ENCODE measurements around the gene CLEC16A.

Gene CLEC16A

GRCh38 chr16:10992112-10992511 lies 47.7 kb downstream of the CLEC16A start:
- DNase-seq = no peak

GRCh38 chr16:10992797-10993196 lies 48.4 kb downstream of the CLEC16A start:
- no peak for DNase-seq

- DNase-seq = no peak
Measured at GRCh38 chr16:10993649-10994048, 49.3 kb downstream of the CLEC16A start.

- no peak for DNase-seq
Measured at GRCh38 chr16:10994571-10994970, 50.2 kb downstream of the CLEC16A start.

DNA sequence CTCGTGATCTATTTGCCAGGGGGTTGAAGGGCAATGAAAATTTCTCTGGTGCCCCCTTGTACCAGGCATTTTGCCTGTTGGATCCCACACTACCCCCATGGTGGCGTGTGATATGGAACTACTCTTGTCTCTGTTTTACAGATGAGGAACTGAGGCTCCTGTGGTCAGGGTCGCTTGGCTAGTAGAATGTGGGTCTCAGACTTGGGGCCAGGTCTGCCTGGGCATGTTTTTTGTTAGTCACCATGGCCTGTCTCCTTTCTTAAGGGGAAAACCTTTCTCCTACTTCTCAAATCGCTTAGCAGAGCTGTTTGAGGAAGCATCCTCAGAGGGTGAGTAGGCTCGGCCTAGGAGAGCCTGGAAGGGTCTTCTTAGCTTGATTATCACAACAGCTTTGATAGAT lies 51.2 kb downstream of the CLEC16A start:
- no peak for DNase-seq

DNA sequence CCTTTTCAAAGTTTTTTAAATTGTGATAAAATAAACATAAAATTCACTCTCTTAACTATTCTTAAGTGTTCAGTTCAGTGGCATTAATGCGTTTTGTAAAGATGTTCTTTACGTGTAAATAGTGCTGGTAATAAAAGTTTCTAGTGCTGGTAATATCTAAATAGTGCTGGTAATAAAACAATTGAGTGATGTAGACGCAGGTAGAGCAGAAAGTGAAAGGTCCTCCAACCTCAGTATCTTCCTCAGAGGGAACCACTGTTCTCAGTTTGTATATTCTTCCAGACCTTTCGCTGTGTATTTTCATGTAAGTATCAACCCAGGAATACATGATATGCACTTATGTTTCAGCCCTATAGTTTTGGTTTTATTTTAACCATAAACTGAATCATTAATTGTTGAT lies 53.1 kb downstream of the CLEC16A start:
- no peak for DNase-seq

DNA sequence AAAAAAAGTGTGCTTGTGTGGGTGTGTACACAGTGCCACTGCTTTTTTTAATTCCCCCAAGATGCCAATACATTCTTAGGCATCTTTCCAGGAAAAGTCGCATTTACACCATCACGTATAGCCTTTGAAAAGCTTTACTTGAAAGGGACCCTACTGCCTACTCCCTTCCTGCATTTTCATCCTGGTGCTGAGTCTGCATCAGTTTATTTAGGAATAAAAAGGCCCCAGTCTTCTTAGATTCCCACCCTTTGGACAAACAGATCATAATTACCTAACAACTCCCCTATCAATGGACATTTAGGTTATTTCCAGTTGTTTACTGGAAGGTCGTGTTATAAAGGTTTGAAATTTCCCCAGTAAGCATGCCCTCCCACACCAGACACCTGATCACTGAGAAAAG lies 54.9 kb downstream of the CLEC16A start:
- no peak for DNase-seq

- DNase-seq = no peak
Measured at GRCh38 chr16:11001611-11002010, 57.2 kb downstream of the CLEC16A start.

DNA sequence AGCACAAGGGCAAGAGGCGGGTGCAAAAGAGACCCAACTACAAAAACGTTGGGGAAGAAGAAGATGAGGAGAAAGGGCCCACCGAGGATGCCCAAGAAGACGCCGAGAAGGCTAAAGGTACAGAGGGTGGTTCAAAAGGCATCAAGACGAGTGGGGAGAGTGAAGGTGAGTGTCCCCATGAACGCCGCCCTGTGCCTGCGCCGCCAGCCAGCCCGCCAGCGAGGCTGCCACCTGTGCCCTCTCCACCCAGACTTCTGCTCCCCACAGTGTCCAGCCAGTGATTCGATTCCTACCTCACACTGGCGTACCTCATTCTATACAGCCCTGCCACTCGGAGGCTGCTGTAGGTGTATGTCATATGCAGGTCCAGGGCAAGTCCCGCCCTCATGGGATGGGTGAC lies 58.8 kb downstream of the CLEC16A start:
- DNase-seq = no peak

DNA sequence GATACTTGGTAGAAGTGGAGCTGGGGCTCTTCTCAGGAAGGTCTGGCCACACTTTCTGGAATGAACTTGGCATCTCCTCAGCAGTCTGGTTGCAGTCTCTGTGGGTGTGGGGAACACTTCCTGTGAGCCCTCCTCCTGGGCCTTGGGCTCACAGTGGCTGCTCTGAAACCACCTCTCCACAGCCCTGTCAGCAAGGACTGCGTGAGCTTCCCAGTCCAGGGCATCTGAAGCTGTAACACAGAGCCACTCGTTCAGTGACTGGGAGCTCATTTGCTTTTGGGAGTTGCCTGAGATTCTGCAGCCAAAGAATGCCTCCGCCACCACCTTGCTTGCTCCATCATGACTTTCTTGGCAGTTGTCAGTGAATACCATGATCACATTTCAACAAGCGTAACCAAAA lies 60.0 kb downstream of the CLEC16A start:
- no peak for DNase-seq

DNA sequence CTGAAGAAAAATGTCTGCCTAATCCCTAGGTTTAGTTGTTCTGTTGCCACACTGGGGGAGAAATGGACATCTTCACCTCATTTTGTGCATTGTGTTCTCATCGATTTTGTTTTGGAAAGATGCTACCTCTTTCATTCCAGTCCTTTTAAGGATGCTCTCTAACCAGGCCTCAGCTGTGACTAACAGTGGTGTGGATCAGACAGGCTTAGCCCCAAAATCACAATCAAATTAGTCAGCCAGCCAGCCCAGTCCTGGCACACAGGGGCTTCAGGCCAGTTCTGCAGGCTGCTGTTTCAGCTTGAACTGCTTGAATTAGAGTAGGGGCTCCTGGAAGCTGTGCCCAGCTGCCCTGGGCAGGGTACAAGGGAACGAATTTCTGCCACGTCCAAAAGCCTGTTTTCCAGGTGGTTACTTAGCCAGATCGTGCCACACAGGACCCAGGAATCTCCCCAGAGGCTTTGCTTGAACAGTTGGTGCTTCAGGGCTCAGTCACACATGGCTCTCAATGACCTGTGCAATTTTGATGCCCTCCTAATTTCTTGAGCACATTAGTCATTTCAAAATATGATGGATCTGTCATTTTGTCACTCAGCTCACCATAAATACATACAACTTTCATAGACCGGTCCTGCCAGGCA lies 60.7 kb downstream of the CLEC16A start:
- no peak for DNase-seq

- DNase-seq = no peak
Measured at GRCh38 chr16:11005611-11005975, 61.2 kb downstream of the CLEC16A start.

DNA sequence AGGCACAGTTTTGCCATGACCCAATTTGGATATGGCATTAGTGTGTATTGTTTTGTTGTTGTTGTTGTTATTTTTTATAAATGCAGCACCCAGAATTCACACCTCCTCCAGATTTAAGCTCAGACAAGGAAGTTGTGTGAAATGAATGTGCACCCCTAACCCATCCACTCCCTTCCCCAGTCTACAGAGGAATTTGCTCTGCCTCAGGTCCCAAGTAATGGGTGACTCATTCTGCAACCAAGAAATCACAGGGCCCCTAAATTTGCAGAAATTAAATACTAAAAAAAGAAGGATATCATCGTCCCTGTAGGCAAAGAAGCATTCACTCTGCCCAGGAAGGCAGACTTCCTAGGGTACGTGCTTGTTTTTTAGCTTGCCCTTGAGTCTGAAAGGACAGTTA lies 62.3 kb downstream of the CLEC16A start:
- no peak for DNase-seq

DNA sequence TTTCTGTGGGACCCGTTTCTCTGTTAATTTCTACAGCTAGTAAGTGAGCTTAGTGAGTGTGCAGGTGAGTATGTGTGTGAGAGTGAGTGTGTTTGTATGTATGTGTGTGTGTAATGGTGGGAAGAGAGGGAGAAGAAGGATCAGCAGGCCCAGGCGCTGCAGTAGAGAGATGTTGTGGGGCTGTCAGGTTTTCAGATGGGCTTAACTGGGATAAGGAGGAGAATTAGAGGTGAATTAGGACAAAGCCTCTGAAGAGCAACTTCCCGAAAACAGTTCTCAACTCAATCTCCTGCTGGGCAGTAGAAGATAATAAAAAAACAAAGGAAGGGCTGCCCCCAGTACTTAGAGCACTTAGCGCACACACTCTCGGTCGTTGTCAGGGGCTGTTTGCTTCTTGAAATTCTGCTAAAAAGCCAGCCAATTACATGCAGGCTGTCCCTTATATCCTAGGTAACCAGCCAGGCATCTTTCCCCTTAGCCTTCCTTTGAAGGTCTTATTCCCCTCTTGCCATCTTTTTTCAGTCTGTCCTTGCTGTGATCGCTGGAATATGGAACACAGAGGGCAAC lies 63.4 kb downstream of the CLEC16A start:
- DNase-seq = no peak

DNA sequence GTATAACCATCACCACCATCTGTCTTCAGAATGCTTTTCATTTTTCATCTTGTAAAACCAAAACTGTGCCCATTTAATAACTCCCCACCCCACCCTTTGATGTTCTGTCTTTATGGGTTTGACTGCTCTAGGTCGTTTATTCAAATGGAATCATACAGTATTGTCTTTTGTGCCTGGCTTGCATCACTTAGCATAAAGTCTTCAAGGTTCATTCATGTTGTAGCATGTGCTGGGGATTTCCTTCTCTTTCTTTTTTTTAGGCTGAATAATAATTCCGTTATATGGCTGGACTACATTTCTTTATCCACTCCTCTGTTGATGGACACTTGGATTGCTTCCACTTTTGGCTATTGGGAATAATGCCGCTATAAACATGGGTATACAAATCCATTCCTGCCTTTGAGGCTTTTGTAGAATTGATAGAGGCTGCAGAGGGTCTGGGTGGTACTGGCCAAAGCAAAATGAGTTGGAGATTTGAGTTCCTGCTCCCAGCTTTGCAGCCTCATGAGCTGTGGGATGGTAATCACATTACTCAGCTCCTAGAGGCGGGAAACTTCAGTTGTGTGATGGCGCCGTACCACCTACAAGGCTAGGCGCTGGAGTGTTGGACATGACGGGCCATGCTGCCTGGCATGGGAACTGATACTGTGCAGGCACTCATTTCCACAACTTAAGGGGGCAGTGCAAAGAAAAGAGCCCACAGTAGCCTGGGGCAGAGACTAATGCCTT lies 64.8 kb downstream of the CLEC16A start:
- DNase-seq = no peak

- DNase-seq = no peak
Measured at GRCh38 chr16:11010575-11011221, 66.3 kb downstream of the CLEC16A start.

GRCh38 chr16:11011326-11011725 lies 67.0 kb downstream of the CLEC16A start:
- no peak for DNase-seq

- DNase-seq = no peak
Measured at GRCh38 chr16:11012841-11013240, 68.5 kb downstream of the CLEC16A start.

DNA sequence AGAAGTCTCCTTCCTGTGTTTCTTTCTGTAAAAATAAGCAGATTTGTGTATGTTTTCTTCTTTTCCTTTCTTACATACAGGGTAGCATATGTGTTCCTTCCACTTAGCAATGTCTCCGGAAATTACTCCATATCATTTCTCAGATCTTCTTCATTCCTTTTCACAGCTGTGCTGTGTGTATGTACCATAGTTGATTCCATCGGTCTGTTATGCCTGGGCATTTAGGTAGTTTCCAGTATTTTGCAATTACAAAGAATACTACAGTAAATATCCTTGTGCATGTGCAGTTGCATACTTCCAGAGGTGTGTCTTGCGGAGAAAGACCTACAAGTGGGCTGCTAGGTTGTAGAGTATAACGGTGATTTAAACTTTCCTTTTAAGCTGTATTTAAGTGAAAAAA lies 69.8 kb downstream of the CLEC16A start:
- no peak for DNase-seq

GRCh38 chr16:11015076-11015475 lies 70.7 kb downstream of the CLEC16A start:
- no peak for DNase-seq

DNA sequence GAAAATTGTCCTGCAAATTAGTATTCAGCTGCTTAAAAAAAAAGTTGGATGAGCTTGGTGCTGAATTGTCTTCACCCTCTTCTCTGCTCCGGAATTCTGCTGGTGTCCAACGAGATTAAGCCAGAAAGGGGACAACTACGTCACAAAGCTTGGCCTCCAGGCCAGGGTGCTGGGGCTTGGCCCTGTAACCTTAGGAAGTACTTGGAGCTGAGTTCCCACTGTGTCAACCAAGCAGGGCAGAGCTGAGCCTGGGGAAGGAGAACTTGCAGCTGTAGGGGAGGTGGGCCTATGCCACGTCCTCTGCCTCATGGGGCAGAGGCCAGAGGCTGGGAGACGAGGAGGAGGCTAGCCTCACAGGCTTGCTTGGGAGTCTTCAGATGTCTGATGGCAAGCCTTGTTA lies 71.2 kb downstream of the CLEC16A start:
- no peak for DNase-seq

DNA sequence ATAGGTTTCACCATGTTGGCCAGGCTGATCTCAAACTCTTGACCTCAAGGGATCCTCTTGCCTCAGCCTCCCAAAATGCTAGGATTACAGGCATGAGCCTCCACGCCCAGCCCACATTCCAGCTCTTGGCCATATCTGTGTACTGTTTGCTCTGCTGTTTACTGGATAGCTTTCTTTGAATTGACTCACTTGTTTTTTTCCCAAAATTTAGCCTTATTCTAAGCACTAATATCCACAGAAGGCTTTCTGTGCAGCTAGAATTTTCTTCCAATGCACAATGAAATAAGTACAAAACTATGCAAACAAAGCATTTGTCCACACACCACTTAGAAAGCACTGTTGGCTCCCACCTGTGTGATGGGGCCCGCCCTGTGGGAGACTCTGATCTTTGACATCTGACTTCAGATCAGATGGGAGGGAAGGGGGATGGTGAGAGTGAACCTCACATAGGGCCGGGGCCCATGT lies 72.2 kb downstream of the CLEC16A start:
- no peak for DNase-seq

DNA sequence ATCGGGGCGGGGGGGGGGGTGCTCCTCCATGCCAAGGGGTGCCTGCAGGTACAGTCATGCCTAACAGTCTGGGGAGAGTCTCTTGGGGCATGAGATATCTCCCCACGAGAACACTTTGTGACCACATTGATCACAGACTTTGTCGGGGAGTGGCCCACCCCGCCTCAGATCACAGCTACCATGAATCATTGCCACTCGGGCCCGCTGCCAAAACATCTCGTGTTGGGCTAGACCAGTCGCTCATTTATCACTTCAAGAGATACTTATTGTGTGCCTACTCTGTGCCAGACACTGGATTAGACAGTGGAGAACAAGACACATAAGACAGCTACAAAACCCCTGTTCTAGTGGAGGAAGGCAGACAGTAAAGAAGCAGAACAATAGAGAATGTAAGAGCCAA lies 72.6 kb downstream of the CLEC16A start:
- no peak for DNase-seq

DNA sequence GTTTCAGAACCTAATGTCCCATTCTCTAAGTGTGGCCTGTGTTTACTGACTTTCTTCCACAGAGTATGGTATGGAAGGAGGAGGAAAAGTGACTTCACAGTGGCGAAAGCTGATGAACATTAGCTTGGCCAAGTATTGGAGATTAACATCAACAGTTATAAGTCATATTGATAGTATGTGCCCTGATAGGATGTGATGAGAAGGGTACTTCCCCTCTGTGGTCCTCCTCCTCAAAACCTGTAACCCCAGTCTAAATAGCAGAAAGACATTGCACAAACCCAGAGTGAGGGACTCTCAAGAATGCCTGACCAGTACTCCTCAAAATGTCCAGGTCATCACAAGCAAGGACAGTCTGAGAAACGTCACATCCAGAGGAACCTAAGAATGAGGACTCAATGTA lies 73.1 kb downstream of the CLEC16A start:
- no peak for DNase-seq
